VCaP (cell line): ENCODE data around the gene PPARG.
"Not testable (repeated sequence)": the region's sequence is repeated elsewhere in the genome, so short reads cannot be mapped to it uniquely, and the experiment has no call there.

Experiments used
- H3K27ac ChIP-seq: fragments of 450-650 bp; 2 replicates; pipeline ENCODE4 v1.5.1; 2017
- TF ChIP-seq, protein P1 (sequence below): fragments of 450-650 bp; conservative IDR thresholded peaks from 2 replicates; pipeline ENCODE4 v1.5.1; 2017; ENCODE audit warnings: mild to moderate bottlenecking, moderate library complexity

PPARG gene

DNA sequence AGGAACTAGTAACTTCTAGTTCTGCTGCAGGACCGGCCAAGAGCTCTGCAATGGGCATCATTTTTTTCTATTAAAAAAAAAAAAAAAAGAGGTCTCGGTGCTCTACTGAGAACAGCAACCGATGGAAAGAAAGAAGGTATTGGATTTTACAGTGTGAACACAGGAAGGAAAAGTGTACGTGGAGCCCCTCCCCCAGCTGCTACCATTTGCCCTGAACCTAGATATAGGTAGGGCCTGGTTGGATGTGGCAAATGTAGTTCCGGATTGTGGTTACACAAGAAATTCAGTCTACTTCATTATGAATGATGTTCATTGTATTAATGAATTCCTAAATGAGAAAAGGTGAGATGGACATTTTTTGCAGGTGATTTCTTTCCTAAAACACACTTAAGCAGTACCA is 17.9 kb upstream of the PPARG start:
- H3K27ac ChIP-seq, result no peak overlapping the region
- TF ChIP-seq, protein P1, sequence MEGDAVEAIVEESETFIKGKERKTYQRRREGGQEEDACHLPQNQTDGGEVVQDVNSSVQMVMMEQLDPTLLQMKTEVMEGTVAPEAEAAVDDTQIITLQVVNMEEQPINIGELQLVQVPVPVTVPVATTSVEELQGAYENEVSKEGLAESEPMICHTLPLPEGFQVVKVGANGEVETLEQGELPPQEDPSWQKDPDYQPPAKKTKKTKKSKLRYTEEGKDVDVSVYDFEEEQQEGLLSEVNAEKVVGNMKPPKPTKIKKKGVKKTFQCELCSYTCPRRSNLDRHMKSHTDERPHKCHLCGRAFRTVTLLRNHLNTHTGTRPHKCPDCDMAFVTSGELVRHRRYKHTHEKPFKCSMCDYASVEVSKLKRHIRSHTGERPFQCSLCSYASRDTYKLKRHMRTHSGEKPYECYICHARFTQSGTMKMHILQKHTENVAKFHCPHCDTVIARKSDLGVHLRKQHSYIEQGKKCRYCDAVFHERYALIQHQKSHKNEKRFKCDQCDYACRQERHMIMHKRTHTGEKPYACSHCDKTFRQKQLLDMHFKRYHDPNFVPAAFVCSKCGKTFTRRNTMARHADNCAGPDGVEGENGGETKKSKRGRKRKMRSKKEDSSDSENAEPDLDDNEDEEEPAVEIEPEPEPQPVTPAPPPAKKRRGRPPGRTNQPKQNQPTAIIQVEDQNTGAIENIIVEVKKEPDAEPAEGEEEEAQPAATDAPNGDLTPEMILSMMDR, result no peak

DNA sequence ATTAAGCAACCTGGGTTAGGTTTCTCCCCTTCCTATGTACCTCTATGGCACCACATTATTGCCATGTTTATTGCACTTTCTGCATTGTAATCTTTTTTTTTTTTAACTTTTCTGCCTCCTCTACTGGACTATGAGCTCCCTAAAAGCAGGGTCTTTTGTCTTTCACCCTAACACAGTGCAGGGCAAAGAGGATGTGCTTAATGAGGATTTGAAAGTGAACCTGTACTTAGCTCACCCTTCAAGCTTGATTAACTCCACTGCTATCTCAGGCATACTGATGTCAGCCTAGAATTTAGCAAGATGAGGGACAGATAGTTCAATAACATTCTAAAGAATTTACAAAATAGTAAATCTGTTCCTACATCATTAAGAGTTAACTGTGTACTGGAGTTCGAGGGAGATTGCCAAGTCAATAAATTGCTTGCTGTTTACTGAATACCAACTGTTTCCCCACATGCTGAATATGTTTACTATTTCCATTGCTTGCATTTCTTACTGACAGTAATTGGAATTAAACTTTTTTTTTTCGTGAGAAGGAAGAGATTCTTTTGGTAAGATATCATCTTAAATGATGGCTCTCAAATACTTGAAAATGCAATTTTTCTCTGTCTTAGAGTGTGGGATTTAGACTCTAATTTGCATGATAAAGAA is 15.7 kb upstream of the PPARG start:
- TF ChIP-seq, protein P1, result no peak
- H3K27ac ChIP-seq, result no peak overlapping the region

DNA sequence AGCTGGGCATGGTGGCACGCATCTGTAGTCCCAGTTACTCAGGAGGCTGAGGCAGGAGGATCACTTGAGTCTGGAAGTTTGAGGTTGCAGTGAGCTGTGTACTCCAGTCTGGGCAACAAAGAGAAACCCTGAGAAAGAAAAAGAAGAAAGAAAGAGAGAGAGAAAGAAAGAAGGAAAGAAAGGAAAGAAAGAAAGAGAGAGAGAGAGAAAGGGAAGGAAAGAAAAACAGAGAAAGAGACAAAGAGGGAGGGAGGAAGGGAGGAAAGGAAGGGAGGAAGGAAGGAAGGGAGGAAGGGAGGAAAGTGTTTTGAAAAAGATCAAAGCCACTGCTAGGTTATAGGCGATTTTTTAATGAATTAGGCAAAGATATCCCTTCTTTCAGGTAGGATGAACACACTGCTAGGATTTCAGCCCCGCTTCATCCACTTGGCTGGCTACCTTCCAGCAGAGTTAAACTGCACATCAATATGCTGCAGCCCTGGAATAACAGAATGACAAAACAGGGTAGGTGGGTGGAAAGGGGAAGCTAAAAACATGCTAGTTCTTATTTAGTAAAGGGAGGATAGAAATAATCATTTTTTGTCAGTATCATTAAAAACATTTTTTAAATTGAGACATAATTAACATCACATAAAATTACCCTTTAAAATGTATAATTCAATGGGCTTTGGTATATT is 12.8 kb upstream of the PPARG start:
- TF ChIP-seq, protein P1, result no peak
- no peak overlapping the region for H3K27ac ChIP-seq

DNA sequence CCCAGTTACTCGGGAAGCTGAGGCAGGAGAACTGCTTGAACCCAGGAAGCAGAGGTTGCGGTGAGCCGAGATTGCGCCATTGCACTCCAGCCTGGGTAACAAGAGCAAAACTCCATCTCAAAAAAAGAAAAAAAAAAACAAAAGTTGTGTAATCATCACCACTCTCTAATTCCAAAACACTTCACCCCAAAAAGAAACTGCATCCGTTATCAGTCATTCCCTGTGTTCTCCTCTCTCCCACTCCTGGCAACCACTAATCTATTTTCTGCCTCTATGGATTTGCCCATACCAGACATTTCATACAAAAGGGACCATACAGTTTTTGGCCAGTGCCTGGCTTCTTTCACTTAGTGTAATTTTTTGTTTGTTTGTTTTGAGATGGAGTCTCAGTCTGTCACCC is 12.0 kb upstream of the PPARG start:
- not testable (repeated sequence) for H3K27ac ChIP-seq

DNA sequence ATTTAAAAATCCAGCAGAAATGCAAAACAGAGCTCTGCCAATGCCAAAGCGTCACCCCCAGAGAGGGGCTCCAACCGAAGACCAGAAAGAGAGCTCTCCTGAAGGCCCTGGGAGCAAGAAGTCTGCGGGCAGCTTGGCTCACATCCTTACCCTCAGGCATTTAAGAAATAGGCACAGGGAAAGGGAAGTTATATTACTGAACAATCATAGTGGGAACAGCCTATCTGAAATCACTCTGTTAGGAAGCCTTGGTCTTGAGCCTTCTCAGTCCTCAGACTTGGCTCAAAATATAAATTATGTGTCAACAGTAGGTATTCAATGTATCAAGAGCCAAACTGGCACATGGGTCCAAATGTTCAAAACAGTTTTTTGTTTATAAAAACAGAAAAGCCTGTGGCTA is 10.3 kb upstream of the PPARG start:
- H3K27ac ChIP-seq, result no peak overlapping the region
- TF ChIP-seq, protein P1, result no peak

DNA sequence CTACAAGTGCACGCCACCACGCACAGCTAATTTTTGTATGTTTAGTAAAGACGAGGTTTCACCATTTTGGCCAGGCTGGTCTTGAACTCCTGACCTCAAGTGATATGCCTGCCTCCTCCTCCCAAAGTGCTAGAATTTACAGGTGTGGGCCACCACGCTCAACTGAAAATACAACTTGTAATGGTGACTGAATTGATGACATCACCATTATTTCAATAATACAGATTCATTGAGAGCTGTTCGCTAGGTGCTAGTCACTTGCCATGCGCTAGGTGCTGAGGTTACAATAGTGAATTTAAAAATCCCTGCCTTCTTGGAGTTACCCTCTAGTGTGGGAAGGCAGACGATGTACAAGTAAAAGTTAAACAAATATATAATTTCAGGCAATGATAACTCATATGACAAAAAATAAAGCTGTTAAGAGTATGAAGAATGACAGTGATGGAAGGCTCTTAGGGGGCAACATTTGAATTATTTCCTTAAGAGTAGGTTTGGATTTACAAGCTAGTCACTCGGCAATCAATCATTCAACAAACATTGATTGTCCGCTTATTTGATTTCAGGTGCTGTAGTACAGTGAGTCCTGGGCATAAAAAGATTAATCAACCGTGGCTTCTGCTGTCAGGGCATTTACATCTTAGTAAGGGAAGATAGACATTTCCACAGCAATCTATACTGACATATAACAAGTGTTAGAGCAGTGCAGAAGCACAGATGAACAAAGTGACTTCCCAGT is 9.1 kb upstream of the PPARG start:
- TF ChIP-seq, protein P1, result no peak
- no peak overlapping the region for H3K27ac ChIP-seq

DNA sequence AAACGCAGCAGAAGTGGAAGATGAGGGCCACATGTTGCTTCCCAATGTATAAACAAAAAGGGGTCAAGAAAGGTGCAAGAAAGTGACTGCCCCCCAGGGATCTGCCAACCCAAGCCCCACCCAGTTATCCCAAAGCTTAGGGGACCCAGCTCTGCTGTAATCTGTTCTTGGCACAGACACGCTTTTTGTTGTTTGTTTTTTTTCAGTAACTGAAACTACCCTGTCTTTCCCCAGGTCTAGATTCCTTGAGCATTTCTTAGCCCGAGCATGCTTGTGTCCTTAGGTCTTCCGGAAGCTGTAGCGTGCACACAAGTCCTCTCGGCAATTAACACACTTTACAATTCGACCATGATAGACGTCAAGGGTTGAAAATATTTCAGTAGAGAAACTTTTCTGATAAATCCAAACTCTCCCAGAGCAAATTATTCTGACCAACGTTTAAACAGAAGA is 8.5 kb upstream of the PPARG start:
- H3K27ac ChIP-seq, result no peak overlapping the region
- TF ChIP-seq, protein P1, result no peak
